AG10803 (cell line): ENCODE data around the gene SLC30A4.

ENCODE experiments used
- DNase-seq: peaks from one replicate; pipeline ENCODE4 v3.0.0; 2010; ENCODE audit warnings: low read depth
- H3K4me3 ChIP-seq: 2 replicates; pipeline ENCODE4 v1.5.1; 2011; ENCODE audit warnings: mild to moderate bottlenecking, low read length, control low read depth
- CTCF ChIP-seq: conservative IDR thresholded peaks from 2 replicates; pipeline ENCODE4 v1.5.1; 2011; ENCODE audit warnings: mild to moderate bottlenecking, low read length, control low read depth, inconsistent platforms

SLC30A4 gene

GRCh38 chr15:45546789-45547188 lies 24.2 kb upstream of the SLC30A4 start:
- DNase-seq, result no peak
- H3K4me3 ChIP-seq, result no peak overlapping the region
- no peak for TF ChIP-seq CTCF

GRCh38 chr15:45544266-45545023 lies 21.9 kb upstream of the SLC30A4 start:
- H3K4me3 ChIP-seq, result no peak overlapping the region
- TF ChIP-seq CTCF, result no peak
- DNase-seq, result no peak

GRCh38 chr15:45543051-45543450 lies 20.5 kb upstream of the SLC30A4 start:
- no peak overlapping the region for H3K4me3 ChIP-seq
- no peak for DNase-seq
- TF ChIP-seq CTCF, result no peak

GRCh38 chr15:45540531-45540930 lies 18.0 kb upstream of the SLC30A4 start:
- H3K4me3 ChIP-seq, result no peak overlapping the region
- no peak for TF ChIP-seq CTCF
- DNase-seq, result no peak

GRCh38 chr15:45539680-45540079 lies 17.1 kb upstream of the SLC30A4 start:
- no peak for DNase-seq
- no peak for TF ChIP-seq CTCF
- H3K4me3 ChIP-seq, result no peak overlapping the region

- DNase-seq, result no peak
- no peak for TF ChIP-seq CTCF
- no peak overlapping the region for H3K4me3 ChIP-seq
Observed at GRCh38 chr15:45536934-45537333, 14.4 kb upstream of the SLC30A4 start.

- DNase-seq, result no peak
- no peak overlapping the region for H3K4me3 ChIP-seq
- TF ChIP-seq CTCF, result no peak
Observed at GRCh38 chr15:45535486-45536042, 13.0 kb upstream of the SLC30A4 start.
